ENCODE results near the gene CACNG8.

DNA sequence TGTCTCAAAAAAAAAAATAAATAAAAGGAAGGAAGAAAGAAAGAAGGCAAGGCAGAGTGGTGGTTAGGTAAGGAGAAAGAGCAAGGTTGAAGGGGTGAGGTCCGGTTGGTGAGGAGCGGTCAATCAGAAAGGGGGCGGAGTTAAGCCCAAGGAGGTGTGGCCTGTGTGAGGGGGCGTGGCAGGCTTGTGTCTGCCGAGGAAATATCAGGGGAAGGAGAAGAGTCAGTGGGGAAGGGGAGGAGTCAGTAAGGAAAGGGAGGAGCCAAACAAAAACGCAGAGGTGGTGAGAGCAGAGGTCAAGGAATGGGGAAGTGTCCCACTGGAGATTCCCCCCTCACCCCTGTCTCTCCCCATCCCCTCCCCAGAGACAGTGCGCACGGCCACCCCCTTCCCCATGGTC, 47.7 kb upstream of the CACNG8 start:
- TF ChIP-seq, protein P1, sequence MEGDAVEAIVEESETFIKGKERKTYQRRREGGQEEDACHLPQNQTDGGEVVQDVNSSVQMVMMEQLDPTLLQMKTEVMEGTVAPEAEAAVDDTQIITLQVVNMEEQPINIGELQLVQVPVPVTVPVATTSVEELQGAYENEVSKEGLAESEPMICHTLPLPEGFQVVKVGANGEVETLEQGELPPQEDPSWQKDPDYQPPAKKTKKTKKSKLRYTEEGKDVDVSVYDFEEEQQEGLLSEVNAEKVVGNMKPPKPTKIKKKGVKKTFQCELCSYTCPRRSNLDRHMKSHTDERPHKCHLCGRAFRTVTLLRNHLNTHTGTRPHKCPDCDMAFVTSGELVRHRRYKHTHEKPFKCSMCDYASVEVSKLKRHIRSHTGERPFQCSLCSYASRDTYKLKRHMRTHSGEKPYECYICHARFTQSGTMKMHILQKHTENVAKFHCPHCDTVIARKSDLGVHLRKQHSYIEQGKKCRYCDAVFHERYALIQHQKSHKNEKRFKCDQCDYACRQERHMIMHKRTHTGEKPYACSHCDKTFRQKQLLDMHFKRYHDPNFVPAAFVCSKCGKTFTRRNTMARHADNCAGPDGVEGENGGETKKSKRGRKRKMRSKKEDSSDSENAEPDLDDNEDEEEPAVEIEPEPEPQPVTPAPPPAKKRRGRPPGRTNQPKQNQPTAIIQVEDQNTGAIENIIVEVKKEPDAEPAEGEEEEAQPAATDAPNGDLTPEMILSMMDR (optimal IDR thresholded peaks at IDR 0.05 in 1 of 3, IDR thresholded peaks at IDR 0.05 in 1 of 3, conservative IDR thresholded peaks at IDR 0.05 in 1 of 3; ENCODE audit: extremely low read depth in 1 of 3, insufficient read depth in 2 of 3, low read length in 3 of 3) = no peak
- TF ChIP-seq EZH2 (IDR thresholded peaks at IDR 0.05; ENCODE audit: low read length) = no peak
